HL-60/S4 treated with phorbol 12-myristate 13-acetate at 8.2 ng/mL for 4 days and 3 days (cell line): ENCODE data around the gene METTL24.
"Not testable (repeated sequence)": the region's sequence is repeated elsewhere in the genome, so short reads cannot be mapped to it uniquely, and the experiment has no call there.

Experiments used
- in situ Hi-C: fragments of 300-500 bp; cut with MboI; formaldehyde crosslinking; loops from 2 replicates; pipeline ENCODE4 v1.15.0; 2022; ENCODE audit warnings: low sequenced_read_pairs

Gene METTL24

DNA sequence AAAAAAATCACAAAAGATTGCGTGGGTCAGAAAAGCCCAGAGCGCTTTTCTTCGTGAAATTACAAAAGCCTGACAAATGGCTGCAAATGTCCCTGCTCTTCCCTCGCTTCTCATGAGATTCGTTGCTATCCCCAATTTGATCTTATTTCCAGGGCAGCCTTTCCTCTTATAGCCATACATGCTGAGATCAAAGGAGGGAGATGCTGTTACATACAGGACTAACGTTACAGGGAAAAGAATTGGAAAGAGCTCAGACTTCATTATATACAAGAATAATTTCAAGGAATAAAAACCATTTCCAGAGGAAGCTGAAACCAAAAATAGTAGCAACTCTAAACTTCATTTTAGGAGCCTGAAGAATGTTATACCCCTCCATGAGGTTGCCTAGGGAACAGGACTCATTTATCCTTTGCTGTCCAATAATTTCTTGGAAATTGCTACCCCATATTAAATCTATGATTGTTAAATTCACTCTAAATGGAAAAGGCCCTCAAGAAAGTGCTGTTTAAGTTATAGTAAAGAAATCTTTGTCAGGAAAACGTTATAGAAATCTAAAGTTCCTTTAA lies 81.0 kb downstream of the METTL24 start:
- in situ Hi-C loops = no loop called here

DNA sequence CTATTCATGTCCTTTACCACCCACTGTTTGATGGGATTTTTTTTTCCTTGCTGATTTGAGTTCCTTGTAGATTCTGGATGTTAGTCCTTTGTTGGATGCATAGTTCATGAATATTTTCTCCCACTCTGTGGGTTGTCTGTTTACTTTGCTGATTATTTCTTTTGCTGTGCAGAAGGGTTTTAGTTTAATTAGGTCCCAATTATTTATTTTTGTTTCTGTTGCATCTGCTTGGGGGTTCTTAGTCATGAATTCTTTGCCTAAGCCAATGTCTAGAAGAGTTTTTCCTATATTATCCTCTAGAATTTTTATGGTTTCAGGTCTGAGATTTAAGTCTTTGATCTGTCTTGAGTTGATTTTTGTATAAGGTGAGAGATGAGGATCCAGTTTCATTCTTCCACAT lies 85.4 kb downstream of the METTL24 start:
- in situ Hi-C loops = not testable (repeated sequence)

DNA sequence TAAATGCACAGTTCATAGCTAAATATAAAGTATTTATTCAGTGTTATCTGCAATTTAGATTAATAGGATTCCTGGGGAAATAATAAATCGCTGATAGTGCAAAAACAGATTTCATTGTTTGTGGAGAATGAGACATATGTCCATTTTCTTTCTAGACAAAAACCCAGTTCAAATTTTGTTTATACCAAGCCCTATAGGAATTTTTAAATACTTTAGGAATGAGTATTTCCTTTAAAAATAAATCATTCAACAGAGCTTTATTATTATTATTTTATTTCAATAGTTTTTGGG lies 86.5 kb downstream of the METTL24 start:
- in situ Hi-C loops = no loop called here

DNA sequence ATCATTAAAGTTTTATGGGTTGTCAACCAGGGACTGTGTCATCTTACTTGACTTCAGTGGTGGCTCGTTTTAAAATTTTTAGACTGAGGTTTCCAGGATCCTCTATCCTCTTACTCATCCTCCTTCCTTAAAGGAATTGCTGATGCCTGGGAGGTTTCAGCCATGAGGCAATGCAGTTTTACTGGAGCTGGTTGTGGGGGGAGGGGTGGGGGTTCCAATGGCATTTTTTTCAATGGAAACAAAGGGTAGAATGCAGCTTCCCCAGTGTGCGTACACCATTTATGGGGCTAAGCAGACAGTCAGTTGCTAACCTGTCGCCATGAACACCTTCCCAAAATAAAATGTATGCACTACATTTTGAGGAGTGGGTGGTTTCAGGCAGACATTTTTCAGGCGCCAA lies 88.0 kb downstream of the METTL24 start:
- in situ Hi-C loops = no loop called here

DNA sequence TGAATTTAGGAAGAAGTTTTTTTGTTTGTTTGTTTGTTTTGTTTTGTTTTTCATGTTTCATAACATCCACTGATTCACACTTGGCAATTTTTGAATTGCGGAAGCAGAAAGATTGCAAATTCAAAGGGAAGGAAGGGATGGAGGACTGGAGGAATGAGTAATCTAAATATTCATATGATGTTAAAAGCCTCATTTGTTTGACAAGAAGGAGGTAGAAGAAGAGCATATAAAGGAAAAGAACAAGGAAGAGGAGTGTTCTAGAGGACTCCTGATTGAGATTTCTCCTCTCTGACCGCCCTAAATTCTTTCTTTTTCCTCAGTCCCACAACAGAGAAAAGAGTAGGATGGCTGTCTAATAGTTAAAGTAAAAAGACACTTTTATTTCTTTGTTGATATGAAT lies 88.5 kb downstream of the METTL24 start:
- in situ Hi-C loops = no loop called here

DNA sequence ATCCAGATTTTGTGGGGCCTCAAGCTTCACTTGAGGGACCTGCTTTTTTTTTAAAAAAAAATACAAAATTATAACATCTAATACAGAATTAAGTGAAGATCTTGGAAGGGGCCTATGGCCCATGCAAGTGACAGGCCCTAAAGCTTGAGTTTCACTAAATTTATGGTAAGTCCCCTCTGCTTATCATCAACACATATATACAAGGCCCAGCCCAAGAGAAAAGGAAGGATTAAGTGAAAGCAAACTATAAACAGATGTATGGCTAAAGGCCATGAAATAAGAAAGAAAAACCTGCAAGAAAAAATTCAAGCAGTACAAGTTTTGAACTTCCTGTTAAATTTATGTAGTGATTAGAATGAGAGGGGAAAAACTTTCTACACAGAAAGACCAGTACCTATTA lies 91.2 kb downstream of the METTL24 start:
- in situ Hi-C loops = no loop called here

DNA sequence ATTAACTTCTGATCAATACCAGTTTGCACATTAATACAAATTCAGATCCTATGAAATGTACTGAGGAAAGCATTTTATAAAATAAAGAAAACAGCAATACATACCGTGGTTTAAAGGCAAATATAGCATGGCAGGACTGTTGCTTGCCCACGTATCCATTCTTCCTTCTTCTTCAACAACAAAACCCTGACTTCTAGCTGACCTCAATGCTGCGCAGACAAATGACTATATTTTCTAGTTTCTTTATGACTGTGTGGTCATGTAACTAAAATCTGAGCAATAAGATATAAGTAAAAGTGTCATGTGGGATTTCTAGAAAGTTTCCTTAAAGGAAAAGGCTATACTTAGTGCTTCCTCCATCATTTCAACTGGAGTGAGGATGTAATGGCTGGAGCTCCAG lies 92.9 kb downstream of the METTL24 start:
- in situ Hi-C loops = no loop called here

DNA sequence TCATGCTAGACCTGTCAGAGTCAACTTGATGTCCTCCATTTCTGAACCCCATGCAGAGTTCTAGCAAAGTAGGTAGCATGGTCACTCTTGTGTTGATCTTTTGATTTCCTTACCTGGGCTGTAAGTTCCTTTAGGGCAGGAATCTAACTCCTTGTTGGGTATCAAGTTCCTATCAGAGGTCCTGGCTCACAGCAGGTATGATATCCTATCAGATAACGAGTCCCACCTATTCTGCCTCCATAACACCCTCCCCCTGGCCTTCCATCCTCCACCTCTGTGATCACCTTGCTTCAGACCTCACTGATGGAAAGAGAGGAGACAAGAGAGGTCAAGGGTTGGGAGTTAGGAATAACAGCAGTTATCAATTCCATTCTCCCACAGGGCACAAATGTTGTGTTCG lies 101.8 kb downstream of the METTL24 start:
- in situ Hi-C loops = no loop called here

DNA sequence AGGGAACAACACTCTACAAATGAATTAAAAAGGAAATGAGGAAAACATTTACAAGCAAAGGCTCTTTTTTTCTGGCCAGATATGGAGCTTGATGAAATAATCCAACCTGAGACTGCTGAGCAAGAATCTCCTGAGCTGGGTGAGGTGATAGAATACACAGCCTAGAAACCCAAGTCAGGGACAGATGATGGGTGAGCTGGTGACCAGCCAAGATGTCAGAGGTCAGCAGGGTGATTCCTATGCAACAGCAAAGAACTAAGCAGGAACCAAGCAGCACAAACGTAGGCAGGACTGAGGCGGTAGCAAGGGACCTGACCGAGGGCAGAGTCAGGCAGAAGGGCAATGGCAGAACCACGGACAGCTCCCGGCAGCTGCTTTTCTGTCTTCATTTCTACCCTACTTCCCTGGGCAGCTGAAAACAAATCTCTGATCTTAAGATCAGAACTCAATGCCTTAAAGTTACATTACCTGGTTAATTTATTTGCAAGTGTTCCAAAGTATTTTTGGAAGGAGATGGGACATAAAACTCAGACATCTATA lies 102.9 kb downstream of the METTL24 start:
- in situ Hi-C loops = no loop called here

DNA sequence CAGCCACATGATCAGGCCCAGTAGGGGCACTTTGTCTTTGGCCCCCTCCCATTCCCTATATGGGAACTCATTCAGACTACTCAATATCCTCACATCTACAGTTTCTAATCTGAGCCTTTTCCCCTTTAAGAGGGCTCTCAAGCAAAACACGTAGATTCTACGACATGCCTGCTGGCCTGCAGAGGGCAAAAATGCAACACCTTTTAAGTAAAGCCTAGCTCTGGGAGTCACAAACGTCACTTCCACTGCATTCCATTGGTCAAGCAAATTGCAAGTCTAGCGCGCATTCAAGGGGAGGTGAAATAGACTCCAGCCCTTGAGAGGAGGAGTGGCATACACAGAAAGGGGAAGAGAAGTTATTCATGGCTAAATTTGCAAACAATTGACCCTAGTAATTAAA lies 107.3 kb downstream of the METTL24 start:
- in situ Hi-C loops = no loop called here

DNA sequence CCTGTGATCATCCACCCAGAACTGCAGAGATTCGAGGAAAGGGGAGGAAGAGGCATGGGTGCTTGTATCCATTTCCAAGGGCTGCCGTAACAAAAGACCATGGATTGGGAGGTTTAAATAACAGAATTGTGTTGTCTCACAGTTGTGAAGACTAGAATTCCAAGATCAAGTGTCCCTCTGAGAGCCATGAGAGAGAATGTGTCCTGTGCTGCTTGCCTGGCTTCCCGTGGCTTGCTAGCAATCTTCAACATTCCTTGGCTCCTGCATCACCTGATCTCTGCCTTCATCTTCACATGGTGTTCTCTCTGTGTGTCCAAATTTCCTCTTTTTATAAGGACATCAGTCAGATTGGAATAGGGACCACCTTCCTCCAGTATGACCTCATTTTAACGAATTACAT lies 108.1 kb downstream of the METTL24 start:
- in situ Hi-C loops = no loop called here

DNA sequence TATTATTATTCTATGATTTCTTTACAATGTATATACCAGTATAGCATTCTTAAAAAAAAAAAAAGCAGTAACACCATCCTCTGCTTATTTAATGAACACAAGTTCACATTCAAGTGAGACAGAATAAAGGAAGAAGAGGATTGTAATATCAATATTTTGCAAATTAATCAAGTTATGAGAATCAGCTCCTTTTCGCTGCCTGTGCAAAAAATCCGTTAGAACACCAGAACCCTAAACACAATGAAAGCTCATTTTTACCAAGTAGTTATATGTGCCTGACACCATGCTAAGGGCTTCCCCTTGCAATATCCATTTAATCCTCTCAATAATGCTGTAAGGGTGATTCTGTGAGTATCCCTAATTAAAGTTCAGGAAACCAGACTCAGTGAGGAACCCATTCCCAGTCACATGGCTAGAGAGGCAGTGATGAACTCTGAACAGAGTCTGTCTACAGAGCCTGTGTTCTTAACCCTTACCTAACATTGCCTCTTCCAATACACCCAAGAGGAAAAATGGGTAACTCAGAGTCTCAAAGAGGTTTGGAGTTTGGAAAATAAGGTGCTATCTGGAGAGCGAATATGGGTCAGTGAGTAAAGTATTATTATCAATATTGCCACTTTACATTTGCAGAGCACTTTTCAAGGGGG lies 111.1 kb downstream of the METTL24 start:
- in situ Hi-C loops = no loop called here

DNA sequence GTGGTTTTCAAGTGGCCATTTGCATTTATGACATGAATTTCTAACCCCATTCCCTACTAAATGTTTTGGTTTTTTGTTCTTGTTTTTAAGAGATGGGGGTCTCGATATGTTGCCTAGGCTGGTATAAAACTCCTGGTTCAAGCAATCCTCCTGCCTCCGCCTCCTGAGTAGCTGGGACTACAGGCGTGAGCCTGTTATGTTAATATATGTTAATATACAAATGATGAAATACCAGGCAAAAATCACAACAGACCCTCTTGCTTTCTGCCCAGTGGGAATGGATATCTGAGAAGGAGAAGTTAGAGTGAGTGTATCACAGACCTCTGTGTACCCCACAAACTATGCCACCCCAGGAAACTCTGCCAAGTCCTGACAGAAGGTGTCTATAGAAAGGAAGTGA lies 111.8 kb downstream of the METTL24 start:
- in situ Hi-C loops = no loop called here

DNA sequence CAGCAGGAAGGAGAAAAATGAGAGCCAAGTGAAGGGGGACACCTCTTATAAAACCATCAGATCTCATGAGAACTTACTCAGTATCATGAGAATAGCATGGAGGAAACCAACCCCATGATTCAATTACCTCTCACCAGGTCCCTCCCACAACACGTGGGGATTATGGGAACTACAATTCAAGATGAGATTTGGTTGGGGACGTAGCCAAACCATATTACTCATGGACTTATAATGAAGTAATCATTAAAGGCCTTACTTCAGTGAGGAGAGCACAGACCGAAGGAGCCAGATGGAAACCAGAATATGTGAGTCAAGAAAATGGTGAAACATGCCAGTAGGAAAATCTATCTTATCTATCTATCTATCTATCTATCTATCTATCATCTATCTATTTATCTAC lies 113.5 kb downstream of the METTL24 start:
- in situ Hi-C loops = not testable (repeated sequence)

DNA sequence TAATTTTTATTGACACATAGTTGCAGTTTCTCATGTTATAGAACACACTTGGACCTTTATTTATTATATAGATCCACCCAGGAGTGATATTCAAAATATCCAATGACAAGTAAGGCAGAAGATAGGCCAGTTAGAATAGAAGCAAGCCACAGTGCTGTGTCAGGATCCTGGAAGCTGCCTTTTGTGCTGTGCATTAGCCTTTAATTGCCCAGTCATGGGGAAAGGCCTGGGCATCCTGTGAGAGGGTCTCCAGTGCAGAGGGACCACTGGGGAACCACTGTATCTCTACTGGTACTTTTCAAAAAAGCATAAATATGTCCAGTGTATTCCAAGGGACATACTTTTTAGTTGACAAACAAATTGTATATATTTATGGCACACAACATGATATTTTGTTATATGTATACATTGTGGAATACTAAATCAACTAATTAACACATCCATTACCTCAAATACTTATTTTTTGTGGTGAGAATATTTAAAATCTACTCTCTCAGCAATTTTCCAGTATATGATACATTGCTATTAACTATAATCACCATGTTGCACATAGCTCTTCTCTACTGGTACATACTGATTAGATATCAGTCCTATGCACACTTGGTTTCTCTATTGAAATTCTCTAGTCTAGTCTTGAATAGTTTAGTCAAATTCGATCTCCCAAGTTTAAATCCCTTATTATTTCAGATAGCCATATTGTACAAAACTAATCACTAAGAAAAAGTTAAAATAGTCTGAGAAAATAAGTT lies 118.4 kb downstream of the METTL24 start:
- in situ Hi-C loops = no loop called here

DNA sequence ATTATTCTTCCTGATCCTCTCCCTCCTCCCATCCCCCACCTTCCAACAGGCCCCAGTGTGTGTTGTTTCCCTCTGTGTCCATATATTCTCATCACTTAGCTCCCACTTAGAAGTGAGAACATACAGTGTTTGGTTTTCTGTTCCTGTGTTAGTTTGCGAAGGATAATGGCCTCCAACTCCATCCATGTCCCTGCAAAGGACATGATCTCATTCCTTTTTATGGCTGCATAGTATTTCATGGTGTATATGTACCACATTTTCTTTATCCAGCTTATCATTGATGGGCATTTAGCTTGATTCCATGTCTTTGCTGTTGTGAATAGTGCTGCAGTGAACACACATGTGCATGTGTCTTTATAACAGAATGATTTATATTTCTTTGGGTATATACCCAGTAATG lies 122.1 kb downstream of the METTL24 start:
- in situ Hi-C loops = not testable (repeated sequence)

DNA sequence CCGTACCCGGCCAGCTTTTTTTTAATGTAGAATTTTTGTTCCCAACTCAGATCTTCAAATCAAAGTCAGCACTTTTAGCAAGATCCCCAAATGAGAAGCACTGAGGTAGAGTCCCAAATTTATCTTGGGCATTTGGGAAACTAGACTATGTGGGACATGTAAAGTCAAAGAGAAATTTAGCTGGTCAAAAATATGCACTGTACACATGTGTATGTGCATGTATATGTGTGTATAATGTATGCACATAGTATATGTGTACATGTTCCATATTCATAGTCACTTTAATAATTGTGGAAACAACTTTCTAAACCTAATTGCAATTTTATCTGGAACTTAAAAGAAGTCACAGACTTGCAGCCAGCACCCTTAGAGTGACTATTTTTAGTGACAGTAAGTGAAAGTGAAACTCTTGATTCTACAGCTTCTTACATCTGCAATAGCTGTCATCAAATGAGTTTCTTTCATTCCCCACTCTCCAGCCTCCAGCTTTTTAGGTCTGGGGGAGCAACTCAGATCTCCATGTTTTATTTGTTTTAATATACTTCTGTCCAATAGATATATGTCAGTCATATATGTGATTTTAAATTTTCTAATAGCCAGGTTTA lies 124.3 kb downstream of the METTL24 start:
- in situ Hi-C loops = no loop called here

DNA sequence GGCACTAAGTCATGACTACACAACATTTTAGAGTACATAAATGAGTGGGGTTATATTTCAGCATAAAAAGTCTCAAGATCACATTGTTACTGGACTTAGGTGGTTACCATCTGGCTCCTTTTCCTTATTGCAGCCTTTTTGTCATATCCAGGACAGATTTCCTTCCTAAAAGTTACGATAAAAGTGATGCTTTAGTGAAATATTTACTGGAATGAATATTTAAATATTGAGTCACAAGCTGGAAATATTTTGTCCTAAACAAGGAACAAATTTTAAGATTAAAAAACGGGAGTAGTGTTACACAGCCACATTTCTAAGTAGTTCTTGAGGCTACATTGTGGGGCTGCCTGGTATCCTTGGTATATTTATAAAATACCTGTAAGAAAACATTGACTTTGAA lies 125.7 kb downstream of the METTL24 start:
- in situ Hi-C loops = no loop called here

DNA sequence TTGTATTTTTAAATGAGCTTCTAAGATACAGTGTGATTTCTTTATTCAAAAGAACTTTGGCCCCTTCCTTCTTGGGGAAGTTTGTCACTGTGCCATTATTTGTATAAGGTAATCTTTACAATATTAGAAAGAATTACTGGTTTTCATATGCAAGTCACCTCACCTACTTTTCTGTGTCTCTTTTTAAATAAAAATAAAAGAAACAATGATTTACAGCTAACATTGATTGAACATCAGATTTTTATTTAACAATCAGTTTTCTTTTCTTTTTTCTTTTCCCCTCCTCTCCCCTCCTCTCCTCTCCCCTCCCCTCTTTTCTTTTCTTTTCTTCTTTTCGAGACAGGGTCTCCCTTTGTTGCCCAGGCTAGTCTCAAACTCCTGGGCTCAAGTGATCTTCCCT lies 131.9 kb downstream of the METTL24 start:
- in situ Hi-C loops = no loop called here

DNA sequence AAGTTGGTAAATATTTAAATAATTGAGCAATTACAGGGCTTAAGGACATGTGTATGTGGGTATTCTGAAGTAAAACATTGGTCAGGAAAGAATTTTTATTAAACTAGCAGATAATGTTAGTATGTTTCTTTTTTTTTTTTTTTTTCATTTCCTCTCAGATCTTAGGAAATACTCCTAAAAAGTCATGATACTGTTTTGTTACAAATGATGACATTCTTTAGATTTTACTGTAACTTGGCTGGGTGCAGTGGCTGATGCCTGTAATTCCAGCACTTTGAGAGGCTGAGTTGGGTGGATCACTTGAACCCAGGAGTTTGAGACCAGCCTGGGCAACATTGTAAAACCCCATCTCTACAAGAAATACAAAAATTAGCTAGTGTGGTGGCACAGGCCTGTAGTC lies 136.4 kb downstream of the METTL24 start:
- in situ Hi-C loops = no loop called here

DNA sequence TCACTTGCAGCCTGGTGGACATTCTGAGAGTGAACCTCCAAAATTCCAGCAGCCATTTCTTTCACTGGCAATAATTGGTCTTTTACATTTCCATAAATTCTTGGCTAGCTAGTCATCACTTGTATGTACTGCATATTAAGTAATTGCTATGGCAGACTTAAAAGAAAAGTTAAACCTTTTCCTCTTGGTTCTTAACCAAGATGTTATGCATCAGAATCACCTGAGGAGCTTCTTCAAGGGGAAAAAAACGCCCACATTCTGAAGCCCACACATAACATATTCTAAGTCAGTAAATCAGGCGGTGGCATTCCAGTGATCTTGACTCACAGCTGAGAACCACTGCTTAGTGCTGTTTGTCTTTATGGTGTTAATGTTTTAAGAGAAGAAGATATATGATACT lies 140.9 kb downstream of the METTL24 start:
- in situ Hi-C loops = no loop called here

DNA sequence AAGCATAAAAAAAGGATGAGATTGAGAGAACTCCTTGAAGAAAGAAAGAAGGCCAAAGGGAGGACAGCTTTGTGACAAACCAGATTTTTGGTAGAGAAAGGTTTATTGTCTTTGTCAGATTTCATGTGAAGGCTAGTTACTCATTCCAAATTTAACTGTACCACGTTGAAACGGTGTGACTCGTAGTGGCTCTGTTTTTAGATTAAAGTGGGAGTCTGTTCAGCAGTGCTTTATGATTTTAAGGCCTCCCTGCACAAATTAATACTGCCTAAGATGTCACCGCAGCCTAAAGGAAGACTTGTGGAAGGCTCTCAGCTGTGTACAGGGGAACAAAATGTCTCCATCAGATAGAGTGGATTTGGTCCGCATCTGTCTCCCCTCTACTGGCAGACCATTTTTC lies 142.0 kb downstream of the METTL24 start:
- in situ Hi-C loops = no loop called here
